Neural progenitor cell (in vitro differentiated cells): ENCODE results near the gene HAAO. TPM values are rescaled to one million over a fixed set of nuclear protein-coding genes. Genes with fewer than 3 reads are reported as not detected.

Source experiments
- DNase-seq: peaks from one replicate; pipeline ENCODE4 v3.0.0-alpha.2; 2016; ENCODE audit warnings: low spot score
- H2AFZ ChIP-seq: fragments of 200-600 bp; sonication (generic); replicated peaks from 2 replicates; pipeline ENCODE4 v1.6.1; 2016; ENCODE audit warnings: antibody characterized with exemption
- H3F3A ChIP-seq: fragments of 200-600 bp; sonication (generic); 2 replicates; pipeline ENCODE4 v1.6.1; 2016; ENCODE audit warnings: antibody characterized with exemption, low read depth
- H3K27ac ChIP-seq: fragments of 200-600 bp; sonication (generic); 2 replicates; pipeline ENCODE4 v1.5.1; 2016; ENCODE audit warnings: mild to moderate bottlenecking
- H3K27me3 ChIP-seq: fragments of 200-600 bp; sonication (generic); 2 replicates; pipeline ENCODE4 v1.6.1; 2016; ENCODE audit warnings: mild to moderate bottlenecking, moderate library complexity
- H3K36me3 ChIP-seq: fragments of 200-600 bp; sonication (generic); 2 replicates; pipeline ENCODE4 v1.5.1; 2016
- H3K4me1 ChIP-seq: fragments of 200-600 bp; sonication (generic); 2 replicates; pipeline ENCODE4 v1.6.1; 2016; ENCODE audit warnings: mixed run types
- H3K4me2 ChIP-seq: fragments of 200-600 bp; sonication (generic); 2 replicates; pipeline ENCODE4 v1.6.1; 2016
- H3K4me3 ChIP-seq: fragments of 200-600 bp; sonication (generic); 2 replicates; pipeline ENCODE4 v1.5.1; 2016
- H3K79me2 ChIP-seq: fragments of 200-600 bp; sonication (generic); 2 replicates; pipeline ENCODE4 v1.6.1; 2016; ENCODE audit warnings: low read depth
- H3K9ac ChIP-seq: fragments of 200-600 bp; sonication (generic); 2 replicates; pipeline ENCODE4 v1.6.1; 2016
- H3K9me3 ChIP-seq: fragments of 200-600 bp; sonication (generic); 2 replicates; pipeline ENCODE4 v1.5.1; 2016; ENCODE audit warnings: low read depth
- H4K20me1 ChIP-seq: fragments of 200-600 bp; sonication (generic); 2 replicates; pipeline ENCODE4 v1.6.1; 2016; ENCODE audit warnings: low read depth
- H3K27ac Mint-ChIP-seq: 3 replicates; pipeline ENCODE4 v1.8.0; 2021; ENCODE audit warnings: mixed read lengths
- H3K27me3 Mint-ChIP-seq: 2 replicates; pipeline ENCODE4 v1.8.0; 2022; ENCODE audit warnings: low read depth, mild to moderate bottlenecking, inconsistent platforms, moderate library complexity, mixed read lengths; ENCODE audit not compliant: insufficient read depth
- H3K36me3 Mint-ChIP-seq: 3 replicates; pipeline ENCODE4 v1.8.0; 2021; ENCODE audit warnings: mixed read lengths
- H3K4me1 Mint-ChIP-seq: 3 replicates; pipeline ENCODE4 v1.8.0; 2021; ENCODE audit warnings: mixed read lengths
- H3K4me3 Mint-ChIP-seq: 3 replicates; pipeline ENCODE4 v1.8.0; 2021; ENCODE audit warnings: mild to moderate bottlenecking, moderate library complexity, mixed read lengths
- H3K9me3 Mint-ChIP-seq: 3 replicates; pipeline ENCODE4 v1.8.0; 2020; ENCODE audit warnings: mixed read lengths
- EZH2 ChIP-seq: fragments of 200-600 bp; sonication (generic); IDR thresholded peaks from 2 replicates; pipeline ENCODE4 v1.6.1; 2017; ENCODE audit warnings: antibody characterized with exemption, mild to moderate bottlenecking, moderate library complexity
- EZH2phosphoT487 ChIP-seq: fragments of 200-600 bp; sonication (generic); IDR thresholded peaks from 2 replicates; pipeline ENCODE4 v1.6.1; 2017; ENCODE audit warnings: antibody characterized with exemption
- total RNA-seq: library from RNA; depleted of rRNA; stranded (reverse); fragments of >200 nt; gene quantifications from 2 replicates; pipeline ENCODE4 v1.2.3, GENCODE V29; 2015; ENCODE audit warnings: low replicate concordance
- TF ChIP-seq, protein P1 (sequence below): fragments of 200-600 bp; sonication (generic); IDR thresholded peaks from 2 replicates; pipeline ENCODE4 v1.5.1; 2017; ENCODE audit warnings: antibody characterized with exemption, mild to moderate bottlenecking

Gene HAAO
- total RNA-seq, 1 donor from 2014 or later, result 0.77 TPM

DNA sequence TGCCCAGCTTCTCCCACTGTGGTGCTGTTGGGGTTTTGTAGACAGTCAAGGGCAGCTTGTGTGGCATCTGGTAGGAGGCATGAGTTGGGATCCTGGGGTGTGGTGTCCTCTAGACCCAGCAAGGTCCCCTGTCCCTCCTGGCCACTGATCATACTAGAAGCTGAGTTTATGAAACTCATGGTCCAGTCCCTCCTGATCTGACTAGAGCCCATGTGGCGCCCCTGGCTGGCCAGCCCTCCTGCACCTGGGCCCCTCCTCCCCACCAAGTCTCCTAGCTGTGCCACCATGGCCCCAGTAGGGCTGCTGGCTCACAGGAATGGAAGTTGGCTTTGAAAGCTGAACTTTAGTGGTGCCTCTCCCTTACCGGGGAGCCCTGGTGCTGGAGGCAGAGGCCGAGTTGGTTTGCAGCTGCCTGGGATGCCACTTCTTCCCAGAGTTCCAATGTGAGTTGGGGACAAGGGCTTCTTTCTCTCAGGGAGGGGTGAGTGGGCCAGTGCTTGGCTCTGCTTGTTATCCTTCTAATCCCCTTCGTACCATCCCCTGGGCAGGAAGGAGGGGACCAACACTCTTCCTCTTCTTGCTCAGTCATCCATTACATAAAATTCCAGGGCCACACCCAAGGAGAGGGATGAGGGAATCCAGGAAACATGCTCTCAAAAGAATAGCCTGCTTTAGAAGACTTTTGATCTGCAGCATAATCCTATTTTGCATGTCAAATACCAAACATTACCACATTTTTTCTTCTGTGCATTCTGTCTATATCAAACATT is 37.5 kb upstream of the HAAO start:
- Histone ChIP-seq H3K4me1 (peaks cover 14% of the 10 kb centered on the region), H4K20me1 (no peaks in the 10 kb centered on the region), H3K9ac (no peak overlapping the region), H3K27me3 (peaks cover 7% of the 10 kb centered on the region), H3K27ac (no peak overlapping the region), H3K4me2 (no peak overlapping the region), H2AFZ (no peak overlapping the region), H3K36me3 (no peaks in the 10 kb centered on the region), H3K79me2 (no peaks in the 10 kb centered on the region), H3K4me3 (no peak overlapping the region), H3K9me3 (no peaks in the 10 kb centered on the region), H3F3A (no peaks in the 10 kb centered on the region)
- TF ChIP-seq, protein P1, sequence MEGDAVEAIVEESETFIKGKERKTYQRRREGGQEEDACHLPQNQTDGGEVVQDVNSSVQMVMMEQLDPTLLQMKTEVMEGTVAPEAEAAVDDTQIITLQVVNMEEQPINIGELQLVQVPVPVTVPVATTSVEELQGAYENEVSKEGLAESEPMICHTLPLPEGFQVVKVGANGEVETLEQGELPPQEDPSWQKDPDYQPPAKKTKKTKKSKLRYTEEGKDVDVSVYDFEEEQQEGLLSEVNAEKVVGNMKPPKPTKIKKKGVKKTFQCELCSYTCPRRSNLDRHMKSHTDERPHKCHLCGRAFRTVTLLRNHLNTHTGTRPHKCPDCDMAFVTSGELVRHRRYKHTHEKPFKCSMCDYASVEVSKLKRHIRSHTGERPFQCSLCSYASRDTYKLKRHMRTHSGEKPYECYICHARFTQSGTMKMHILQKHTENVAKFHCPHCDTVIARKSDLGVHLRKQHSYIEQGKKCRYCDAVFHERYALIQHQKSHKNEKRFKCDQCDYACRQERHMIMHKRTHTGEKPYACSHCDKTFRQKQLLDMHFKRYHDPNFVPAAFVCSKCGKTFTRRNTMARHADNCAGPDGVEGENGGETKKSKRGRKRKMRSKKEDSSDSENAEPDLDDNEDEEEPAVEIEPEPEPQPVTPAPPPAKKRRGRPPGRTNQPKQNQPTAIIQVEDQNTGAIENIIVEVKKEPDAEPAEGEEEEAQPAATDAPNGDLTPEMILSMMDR, result no peak
- no peak for TF ChIP-seq EZH2
- TF ChIP-seq EZH2phosphoT487, result no peak
- peak overlapping the region; percentile 1 for H3K27ac Mint-ChIP-seq
- H3K4me1 Mint-ChIP-seq, result peaks cover 19% of the 10 kb centered on the region
- H3K9me3 Mint-ChIP-seq, result peaks cover 2% of the 10 kb centered on the region
- H3K36me3 Mint-ChIP-seq, result no peaks in the 10 kb centered on the region
- H3K27me3 Mint-ChIP-seq, result peaks cover 6% of the 10 kb centered on the region
- no peak for DNase-seq
- no peak overlapping the region for H3K4me3 Mint-ChIP-seq

DNA sequence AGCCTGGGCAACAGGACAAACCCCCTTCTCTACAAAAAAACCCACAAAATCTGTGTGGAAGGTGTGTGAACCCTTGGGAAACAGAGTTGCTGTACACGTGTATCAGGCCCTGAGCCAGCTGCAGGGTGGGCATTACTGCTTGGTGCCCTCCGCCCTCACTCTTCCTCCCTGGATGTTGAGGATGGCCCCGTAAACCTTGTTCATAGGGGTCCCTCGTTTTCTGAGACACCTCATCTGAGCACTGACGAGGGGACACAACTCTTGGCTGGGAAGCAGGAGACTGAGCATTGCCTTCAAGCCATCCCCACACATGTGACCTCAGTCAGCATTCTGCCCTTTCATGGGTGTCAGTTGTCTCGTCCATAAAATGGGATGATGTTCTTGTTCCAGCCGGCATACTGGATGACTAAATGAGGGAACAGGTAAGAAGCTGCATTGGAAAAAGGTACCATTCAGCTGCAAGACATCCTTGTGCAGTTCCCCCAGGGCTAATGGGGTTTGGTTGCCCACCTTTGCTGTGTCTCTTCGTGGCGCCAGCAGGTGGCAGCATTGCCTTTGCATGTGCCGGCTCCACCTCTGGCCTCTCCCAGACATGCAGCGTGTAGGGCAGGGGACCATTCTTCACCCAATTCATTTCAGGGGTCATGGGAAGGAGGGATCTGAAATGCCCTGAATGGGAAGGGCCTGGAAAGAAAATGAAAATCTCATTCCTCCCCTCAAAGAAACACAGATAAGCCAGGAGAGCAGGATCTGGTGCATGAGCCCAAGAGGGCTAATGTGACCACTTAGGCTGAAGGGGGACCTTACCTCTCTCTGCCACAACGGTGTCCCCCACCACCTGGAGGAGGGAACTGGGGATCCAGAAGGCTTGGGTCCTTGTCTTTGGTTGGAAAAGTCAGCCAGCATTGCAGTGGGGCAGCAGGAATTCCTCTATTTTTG is 36.4 kb upstream of the HAAO start:
- Histone ChIP-seq H3K79me2 (no peaks in the 10 kb centered on the region), H4K20me1 (no peaks in the 10 kb centered on the region), H3K9me3 (no peaks in the 10 kb centered on the region), H3K27me3 (peaks cover 7% of the 10 kb centered on the region), H2AFZ (no peak overlapping the region), H3F3A (no peaks in the 10 kb centered on the region), H3K4me2 (peak overlapping the region; percentile 11), H3K4me3 (no peak overlapping the region), H3K9ac (no peak overlapping the region), H3K36me3 (no peaks in the 10 kb centered on the region), H3K4me1 (peaks cover 14% of the 10 kb centered on the region), H3K27ac (no peak overlapping the region)
- Mint-ChIP-seq H3K4me1 (peaks cover 19% of the 10 kb centered on the region), H3K36me3 (no peaks in the 10 kb centered on the region), H3K9me3 (peaks cover 2% of the 10 kb centered on the region), H3K27ac (peak overlapping the region; percentile 68), H3K4me3 (peak overlapping the region; percentile 65), H3K27me3 (peaks cover 6% of the 10 kb centered on the region)
- TF ChIP-seq, protein P1, result peak; percentile 96
- no peak for TF ChIP-seq EZH2
- peak; percentile 89 for DNase-seq

DNA sequence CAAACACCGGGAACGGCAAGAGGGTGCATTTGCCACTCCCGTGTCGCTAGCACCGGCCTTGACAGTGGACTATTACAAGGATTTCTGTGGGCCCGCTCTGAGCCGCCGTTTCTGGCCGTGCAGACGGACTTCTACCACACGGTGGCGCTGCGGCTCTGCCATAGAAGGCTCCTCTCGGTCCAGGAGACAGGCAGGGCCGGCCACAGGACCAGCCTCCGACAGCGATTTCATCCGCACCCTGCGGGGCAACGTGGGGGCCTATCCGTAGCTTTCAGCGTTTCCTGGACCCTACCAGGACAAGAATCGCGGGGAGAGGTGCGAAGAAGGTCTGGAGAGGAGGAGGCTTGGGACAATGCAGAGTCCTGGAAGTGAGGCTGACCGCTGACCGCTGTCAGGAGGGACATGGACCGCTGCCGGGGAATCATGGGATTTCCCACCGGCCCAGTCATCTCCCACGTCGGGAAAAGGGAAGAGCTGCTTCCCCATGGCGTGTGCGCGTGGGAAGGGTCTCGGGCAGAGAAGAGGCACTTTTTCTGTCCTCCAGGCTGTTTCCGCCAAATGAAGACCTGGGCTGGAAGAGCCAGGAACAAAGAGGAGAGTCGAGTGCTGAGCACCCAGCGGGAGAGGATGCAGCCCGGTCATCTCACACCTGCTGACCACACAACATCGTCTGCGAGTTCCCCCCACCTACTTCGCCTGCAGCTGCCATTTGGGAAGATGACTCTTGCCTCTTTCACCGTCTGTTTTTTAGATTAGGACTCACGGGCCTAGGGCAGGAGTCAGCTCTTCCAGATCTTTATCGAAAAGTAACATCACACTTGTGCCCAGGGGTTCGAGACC is 35.5 kb upstream of the HAAO start:
- Mint-ChIP-seq H3K27me3 (peaks cover 6% of the 10 kb centered on the region), H3K36me3 (no peaks in the 10 kb centered on the region), H3K9me3 (peaks cover 2% of the 10 kb centered on the region), H3K4me1 (peaks cover 19% of the 10 kb centered on the region), H3K27ac (no peak overlapping the region), H3K4me3 (peak overlapping the region; percentile 65)
- H3K27me3 ChIP-seq, result peaks cover 7% of the 10 kb centered on the region
- peak; percentile 94 for DNase-seq
- peak overlapping the region; percentile 66 for H3K4me2 ChIP-seq
- H2AFZ ChIP-seq, result peak overlapping the region; percentile 61
- H3K79me2 ChIP-seq, result no peaks in the 10 kb centered on the region
- no peaks in the 10 kb centered on the region for H3F3A ChIP-seq
- no peaks in the 10 kb centered on the region for H3K36me3 ChIP-seq
- no peaks in the 10 kb centered on the region for H3K9me3 ChIP-seq
- TF ChIP-seq EZH2, result no peak
- TF ChIP-seq, protein P1, result peak; percentile 91
- H3K4me3 ChIP-seq, result no peak overlapping the region
- H3K27ac ChIP-seq, result no peak overlapping the region
- peaks cover 14% of the 10 kb centered on the region for H3K4me1 ChIP-seq
- no peaks in the 10 kb centered on the region for H4K20me1 ChIP-seq
- H3K9ac ChIP-seq, result no peak overlapping the region
